Erythroblast (primary cell): ENCODE results near the gene TNFRSF9.

Experiments used
- GATA1 ChIP-seq: IDR thresholded peaks from 2 replicates; pipeline ENCODE4 v1.6.1; 2011; ENCODE audit warnings: low read depth, mild to moderate bottlenecking, control low read depth, low read length, moderate library complexity
- POLR2A ChIP-seq: IDR thresholded peaks from 2 replicates; pipeline ENCODE4 v1.6.1; 2011; ENCODE audit warnings: mild to moderate bottlenecking, low read length

GRCh38 chr1:7962014-7962335 is 21.3 kb upstream of the TNFRSF9 start:
- TF ChIP-seq POLR2A (no peak), GATA1 (no peak)
